ENCODE results near the gene DTL. TPM values are rescaled to one million over a fixed set of nuclear protein-coding genes. Genes with fewer than 3 reads are reported as not detected.
A peak's percentile ranks its signal among the peaks of the same experiment; 100 is the strongest.

Gene DTL
- total RNA-seq, 1 experiment from 2014 or later = 73.0 TPM

- peak; percentile 72 for TF ChIP-seq CTCF (conservative IDR thresholded peaks at IDR 0.05)
- WGBS (ENCODE audit: extremely low coverage, insufficient read length, low lambda C conversion rate) = no CpG with 5 or more reads among the region's 5 CpGs
- H2BK15ac ChIP-seq (ENCODE audit: low read depth, low read length) = no peak overlapping the region
- H2BK12ac ChIP-seq (ENCODE audit: insufficient read length, low read depth, low read length) = no peak overlapping the region
- H3K4me1 ChIP-seq (ENCODE audit: insufficient read depth, low read length) = no peaks in the 10 kb centered on the region
- no peaks in the 10 kb centered on the region for H3K27me3 ChIP-seq (ENCODE audit: insufficient read depth, low read length)
- DNase-seq = no peak
- H3K9ac ChIP-seq (ENCODE audit: extremely low read depth, insufficient read length, low read length) = no peak overlapping the region
- Mint-ChIP-seq H3K27me3 (ENCODE audit: low read depth) (no peaks in the 10 kb centered on the region), H3K9me3 (no peaks in the 10 kb centered on the region), H3K4me3 (no peak overlapping the region), H3K27ac (no peak overlapping the region), H3K4me1 (no peaks in the 10 kb centered on the region), H3K36me3 (ENCODE audit: insufficient read depth in 1 of 3, low read depth in 3 of 3) (peaks cover 27 to 73% (median 72%) of the 10 kb centered on the region in 3 experiments; a peak in 6 of 7 replicates)
- H2AK5ac ChIP-seq (ENCODE audit: insufficient read length, low read length) = no peak overlapping the region
- H4K91ac ChIP-seq (ENCODE audit: insufficient read length, low read depth, low read length) = no peak overlapping the region
- no peak overlapping the region for H3K23ac ChIP-seq (ENCODE audit: insufficient read length, low read depth, low read length)
- no peak overlapping the region for H3K14ac ChIP-seq (ENCODE audit: insufficient read depth, low read length)
- no peak overlapping the region for H4K8ac ChIP-seq (replicated peaks; ENCODE audit: insufficient read length, low read depth, low read length)
- no peak overlapping the region for H3K4ac ChIP-seq (ENCODE audit: low read depth, low read length)
- no peaks in the 10 kb centered on the region for H3K23me2 ChIP-seq (ENCODE audit: insufficient read length, low read depth, low read length, poor library complexity, severe bottlenecking)
- no peak overlapping the region for H3K56ac ChIP-seq (ENCODE audit: insufficient read length, low read depth, low read length)
- no peak overlapping the region for H3T11ph ChIP-seq (ENCODE audit: low read length)
- H4K5ac ChIP-seq (ENCODE audit: insufficient read length, low read depth, low read length) = no peak overlapping the region
- no peak overlapping the region for H3K27ac ChIP-seq (ENCODE audit: insufficient read length, low read depth, low read length)
- H2BK120ac ChIP-seq (ENCODE audit: low read depth, low read length, poor library complexity, severe bottlenecking) = no peak overlapping the region
- no peak overlapping the region for H3K18ac ChIP-seq (ENCODE audit: insufficient read length, low read depth, low read length)
- no peak overlapping the region for H2AFZ ChIP-seq (ENCODE audit: low read length)
- no peaks in the 10 kb centered on the region for H4K20me1 ChIP-seq (ENCODE audit: control insufficient read depth, insufficient read depth, insufficient read length)
- no peaks in the 10 kb centered on the region for H3K79me2 ChIP-seq (ENCODE audit: insufficient read depth, low read length)
- H3K4me2 ChIP-seq (ENCODE audit: insufficient read depth, insufficient read length, low read length) = no peak overlapping the region
- H3K9me3 ChIP-seq (ENCODE audit: control insufficient read depth, low read depth, low read length) = no peaks in the 10 kb centered on the region
- no peak overlapping the region for H2BK20ac ChIP-seq (ENCODE audit: low read depth, low read length, poor library complexity, severe bottlenecking)
- no peak overlapping the region for H2BK5ac ChIP-seq (ENCODE audit: insufficient read length, low read length)
- H3K79me1 ChIP-seq (ENCODE audit: insufficient read depth, low read depth, low read length, poor library complexity, severe bottlenecking) = no peaks in the 10 kb centered on the region
These were observed 27.4 kb downstream of the DTL start for GRCh38 chr1:212062832-212063438.

All from H9 (cell line).